H1 (cell line): Measurements from ENCODE around the gene PAGE5. TPM values are rescaled to one million over a fixed set of nuclear protein-coding genes. Genes with fewer than 3 reads are reported as not detected.

Experiments used
- CTCF ChIA-PET: fragments of 300-600 bp; sonication (Branson Sonifier 250); formaldehyde crosslinking; loops from one replicate; lab custom pipeline; 2021; ENCODE audit not compliant: partially characterized antibody; lab: Charles Lee
- POLR2A ChIA-PET: fragments of 300-600 bp; sonication (Branson Sonifier 250); formaldehyde crosslinking; loops from one replicate; lab custom pipeline; 2021; ENCODE audit warnings: inconsistent platforms; ENCODE audit not compliant: partially characterized antibody; lab: Charles Lee
- DNase-seq, 2 experiments: peaks; one replicate each; pipeline versions ENCODE4 v3.0.0 to v3.0.0-alpha.2; 2010 to 2022; ENCODE audit warnings: low spot score in 2 of 2, low read depth in 1 of 2, mixed read lengths in 1 of 2
- FAIRE-seq: peaks from 2 replicates; lab custom pipeline; 2011; peaks lifted over from hg19 to GRCh38; lab: Jason Lieb, UNC
- H2AFZ ChIP-seq: 2 replicates; pipeline ENCODE4 v1.8.1; 2012; ENCODE audit warnings: low read length, inconsistent platforms
- H2AK5ac ChIP-seq: 2 replicates; pipeline ENCODE4 v1.6.1; 2013; ENCODE audit warnings: low read depth, low read length
- H2BK120ac ChIP-seq: replicated peaks from 2 replicates; pipeline ENCODE3; 2013; ENCODE audit warnings: low read depth, low read length, inconsistent platforms
- H2BK12ac ChIP-seq: 2 replicates; pipeline ENCODE4 v1.6.1; 2013; ENCODE audit warnings: low read depth, low read length
- H2BK15ac ChIP-seq: 2 replicates; pipeline ENCODE4 v1.6.1; 2013; ENCODE audit warnings: low read length
- H2BK20ac ChIP-seq: 2 replicates; pipeline ENCODE4 v1.6.1; 2013; ENCODE audit warnings: low read length
- H2BK5ac ChIP-seq: 2 replicates; pipeline ENCODE4 v1.6.1; 2013; ENCODE audit warnings: low read depth, low read length
- H3K14ac ChIP-seq: 2 replicates; pipeline ENCODE4 v1.6.1; 2013; ENCODE audit warnings: inconsistent platforms; ENCODE audit not compliant: insufficient read length
- H3K18ac ChIP-seq: 2 replicates; pipeline ENCODE4 v1.6.1; 2013; ENCODE audit warnings: low read length; ENCODE audit errors: extremely low read depth
- H3K23ac ChIP-seq: 2 replicates; pipeline ENCODE4 v1.6.1; 2013; ENCODE audit warnings: inconsistent platforms; ENCODE audit not compliant: insufficient read length
- H3K23me2 ChIP-seq: 2 replicates; pipeline ENCODE4 v1.6.1; 2013; ENCODE audit warnings: low read depth, low read length
- H3K27ac ChIP-seq: 2 replicates; pipeline ENCODE4 v1.6.1; 2011; ENCODE audit warnings: low read depth, low read length, inconsistent platforms
- H3K27me3 ChIP-seq, 4 experiments: replicated peaks in 1 of 4; 1 replicate in 1 of 4; 2 replicates in 3 of 4; pipeline versions ENCODE4 v1.6.1 to v1.8.1; 2011 to 2013; ENCODE audit warnings: low read length in 3 of 4, mild to moderate bottlenecking in 3 of 4, inconsistent platforms in 2 of 4, mixed read lengths in 2 of 4, moderate library complexity in 1 of 4; ENCODE audit not compliant: control insufficient read depth in 3 of 4, insufficient read depth in 3 of 4; ENCODE audit errors: extremely low read depth in 1 of 4
- H3K36me3 ChIP-seq, 4 experiments: 2 replicates each; pipeline versions ENCODE4 v1.6.1 to v1.8.1; 2011 to 2013; ENCODE audit warnings: mild to moderate bottlenecking in 4 of 4, low read length in 3 of 4, moderate library complexity in 2 of 4, control low read depth in 1 of 4, inconsistent platforms in 1 of 4; ENCODE audit not compliant: insufficient read depth in 4 of 4, control insufficient read depth in 2 of 4
- H3K4ac ChIP-seq: replicated peaks from 2 replicates; pipeline ENCODE3; 2013; ENCODE audit warnings: low read length, low read depth, mixed read lengths, inconsistent platforms; ENCODE audit not compliant: insufficient read length
- H3K4me1 ChIP-seq, 4 experiments: replicated peaks in 1 of 4; 1 replicate in 1 of 4; 2 replicates in 3 of 4; pipeline versions ENCODE4 v1.6.1 to v1.8.1; 2011 to 2013; ENCODE audit warnings: low read length in 3 of 4, inconsistent platforms in 2 of 4, mixed read lengths in 1 of 4; ENCODE audit not compliant: insufficient read depth in 4 of 4, control insufficient read depth in 3 of 4
- H3K4me2 ChIP-seq, 2 experiments: 2 replicates each; pipeline versions ENCODE4 v1.6.1 to v1.8.1; 2011 to 2013; ENCODE audit warnings: low read depth in 2 of 2, low read length in 2 of 2, control low read depth in 1 of 2, inconsistent platforms in 1 of 2, mild to moderate bottlenecking in 1 of 2; ENCODE audit not compliant: insufficient read depth in 1 of 2
- H3K4me3 ChIP-seq, 4 experiments: fragments of 200-600, 300-600 bp in 1 of 4; sonication (generic), shearing (Covaris generic), sonication (Bioruptor Twin) in 1 of 4; 2 replicates each; pipeline versions ENCODE4 v1.5.1 to v1.8.1; 2011 to 2016; ENCODE audit warnings: low read length in 4 of 4, low read depth in 3 of 4, control low read depth in 2 of 4, inconsistent platforms in 2 of 4, mild to moderate bottlenecking in 2 of 4, mixed read lengths in 1 of 4, moderate library complexity in 1 of 4; ENCODE audit not compliant: insufficient read depth in 2 of 4; ENCODE audit errors: extremely low read depth in 1 of 4
- H3K56ac ChIP-seq: replicated peaks from 2 replicates; pipeline ENCODE3; 2013; ENCODE audit warnings: low read depth, mild to moderate bottlenecking, mixed read lengths, low read length, inconsistent platforms; ENCODE audit not compliant: insufficient read length
- H3K79me1 ChIP-seq: 2 replicates; pipeline ENCODE4 v1.6.1; 2013; ENCODE audit warnings: low read depth, low read length, control low read depth
- H3K79me2 ChIP-seq, 2 experiments: 2 replicates each; pipeline versions ENCODE4 v1.6.1 to v1.8.1; 2012 to 2013; ENCODE audit warnings: low read length in 2 of 2, mild to moderate bottlenecking in 2 of 2, inconsistent platforms in 1 of 2; ENCODE audit not compliant: insufficient read depth in 2 of 2, control insufficient read depth in 1 of 2
- H3K9ac ChIP-seq, 4 experiments: replicated peaks in 1 of 4; 1 replicate in 1 of 4; 2 replicates in 3 of 4; pipeline versions ENCODE4 v1.6.1 to v1.8.1; 2011 to 2013; ENCODE audit warnings: low read depth in 3 of 4, low read length in 3 of 4, control low read depth in 2 of 4, mild to moderate bottlenecking in 2 of 4, moderate library complexity in 2 of 4, inconsistent platforms in 1 of 4; ENCODE audit errors: extremely low read depth in 1 of 4
- H3K9me3 ChIP-seq, 2 experiments: 2 replicates each; pipeline versions ENCODE4 v1.6.1 to v1.8.1; 2012 to 2013; ENCODE audit warnings: mild to moderate bottlenecking in 2 of 2, moderate library complexity in 2 of 2, control low read depth in 1 of 2, inconsistent platforms in 1 of 2, low read depth in 1 of 2, low read length in 1 of 2, mixed read lengths in 1 of 2; ENCODE audit not compliant: insufficient read depth in 2 of 2
- H4K20me1 ChIP-seq, 2 experiments: replicated peaks in 1 of 2; 2 replicates each; pipeline versions ENCODE3 to v1.8.1; 2011 to 2013; ENCODE audit warnings: inconsistent platforms in 2 of 2, low read length in 2 of 2, mild to moderate bottlenecking in 1 of 2; ENCODE audit not compliant: insufficient read depth in 2 of 2, control insufficient read depth in 1 of 2
- H4K5ac ChIP-seq: 2 replicates; pipeline ENCODE4 v1.6.1; 2013; ENCODE audit warnings: low read length, low read depth, mixed read lengths, inconsistent platforms; ENCODE audit not compliant: insufficient read length
- H4K8ac ChIP-seq: 2 replicates; pipeline ENCODE4 v1.8.0; 2013; ENCODE audit warnings: mild to moderate bottlenecking, moderate library complexity, low read length, inconsistent platforms; ENCODE audit not compliant: insufficient read depth; ENCODE audit errors: extremely low read depth
- H4K91ac ChIP-seq: replicated peaks from 2 replicates; pipeline ENCODE3; 2013; ENCODE audit warnings: low read length, mixed read lengths, inconsistent platforms; ENCODE audit not compliant: insufficient read length
- CEBPB ChIP-seq: IDR thresholded peaks from 2 replicates; pipeline ENCODE4 v1.6.1; 2012; ENCODE audit warnings: low read depth, low read length
- GABPA ChIP-seq: IDR thresholded peaks from 2 replicates; pipeline ENCODE4 v1.6.1; 2011; ENCODE audit warnings: mild to moderate bottlenecking, low read length, moderate library complexity, borderline replicate concordance; ENCODE audit not compliant: insufficient read depth
- GTF2F1 ChIP-seq: IDR thresholded peaks from 2 replicates; pipeline ENCODE4 v1.6.1; 2012; ENCODE audit warnings: low read depth, low read length, improper control_type of control experiment, borderline replicate concordance
- KDM4A ChIP-seq: IDR thresholded peaks from one replicate; pipeline ENCODE4 v1.7.1; 2012; ENCODE audit warnings: low read depth, mild to moderate bottlenecking, moderate library complexity, low read length, inconsistent platforms; ENCODE audit not compliant: severe bottlenecking
- NANOG ChIP-seq: IDR thresholded peaks from 2 replicates; pipeline ENCODE4 v1.6.1; 2011; ENCODE audit warnings: low read length, low read depth, mild to moderate bottlenecking, inconsistent platforms; ENCODE audit not compliant: insufficient read depth, poor library complexity, severe bottlenecking
- PHF8 ChIP-seq: fragments of 200-600 bp; sonication (generic); conservative IDR thresholded peaks from 2 replicates; pipeline ENCODE4 v1.7.1; 2012; ENCODE audit warnings: low read depth, mild to moderate bottlenecking, inconsistent platforms, low read length, moderate library complexity
- POLR2AphosphoS5 ChIP-seq: IDR thresholded peaks from 2 replicates; pipeline ENCODE4 v1.6.1; 2011; ENCODE audit warnings: low read depth, low read length
- POU5F1 ChIP-seq: IDR thresholded peaks from 2 replicates; pipeline ENCODE4 v1.6.1; 2011; ENCODE audit warnings: low read depth, mild to moderate bottlenecking, low read length, moderate library complexity
- RFX5 ChIP-seq: IDR thresholded peaks from 2 replicates; pipeline ENCODE4 v1.6.1; 2011; ENCODE audit warnings: low read depth, low read length, improper control_type of control experiment, borderline replicate concordance
- RNF2 ChIP-seq: fragments of 200-900, 300-1000 bp; sonication (generic); IDR thresholded peaks from 2 replicates; pipeline ENCODE4 v1.7.1; 2016; ENCODE audit warnings: borderline replicate concordance, low read depth, mild to moderate bottlenecking, antibody characterized with exemption, low read length; ENCODE audit not compliant: poor library complexity, severe bottlenecking; ENCODE audit errors: missing control alignments
- RXRA ChIP-seq: IDR thresholded peaks from 2 replicates; pipeline ENCODE4 v1.6.1; 2011; ENCODE audit warnings: low read depth, mild to moderate bottlenecking, low read length, moderate library complexity; ENCODE audit not compliant: insufficient read depth
- SAP30 ChIP-seq: fragments of 300-600 bp; sonication (generic); IDR thresholded peaks from 2 replicates; pipeline ENCODE4 v1.7.1; 2012; ENCODE audit warnings: low read length, moderate library complexity, mild to moderate bottlenecking, inconsistent platforms; ENCODE audit not compliant: insufficient read depth, insufficient replicate concordance
- SP1 ChIP-seq: IDR thresholded peaks from 2 replicates; pipeline ENCODE4 v1.6.1; 2011; ENCODE audit warnings: low read depth, low read length
- polyA plus RNA-seq, 7 experiments: library from polyadenylated mRNA; depleted of rRNA in 3 of 7; stranded (reverse) in 5 of 7; unstranded in 2 of 7; fragments of >200 nt in 5 of 7; fragments of 200-250 nt in 2 of 7; gene quantifications; 1 replicate in 5 of 7; 2 replicates in 1 of 7; 4 replicates in 1 of 7; pipeline versions ENCODE4 v1.2.1 to v1.2.3, GENCODE V29; 2011 to 2013; ENCODE audit warnings: missing spikeins in 2 of 7, mixed read lengths in 2 of 7
- total RNA-seq: library from RNA; stranded (reverse); fragmentation: NEBNext Ultra II Directional; extraction: Animal tissue kit (Norgen Biotek cat#: 25700); gene quantifications from 2 replicates; pipeline ENCODE4 v1.2.1, GENCODE V29; 2021

PAGE5 gene
- total and polyA plus RNA-seq, 2 of the 8 experiments (the other 6 are each of a cell fraction or from before 2014, with no cell fraction given) = not detected

- no peaks in the 10 kb centered on the region for H3K23me2 ChIP-seq
- H3K4me1 ChIP-seq = no peaks in the 10 kb centered on the region
- no peak overlapping the region for H2AK5ac ChIP-seq
- H4K91ac ChIP-seq = no peak overlapping the region
- no peak overlapping the region for H3K9ac ChIP-seq
- H3K4me3 ChIP-seq = no peak overlapping the region
- H2AFZ ChIP-seq = no peak overlapping the region
- no peak overlapping the region for H3K4ac ChIP-seq
- H4K5ac ChIP-seq = no peak overlapping the region
- H2BK20ac ChIP-seq = no peak overlapping the region
- no peaks in the 10 kb centered on the region for H3K79me1 ChIP-seq
- H3K79me2 ChIP-seq = no peaks in the 10 kb centered on the region
- H3K9me3 ChIP-seq = peaks cover 5 to 7% of the 10 kb centered on the region in 2 experiments; a peak in 2 of 4 replicates
- no peak overlapping the region for H2BK15ac ChIP-seq
- H2BK5ac ChIP-seq = no peak overlapping the region
- H3K23ac ChIP-seq = no peak overlapping the region
- CTCF ChIA-PET = no interaction called here
- no peaks in the 10 kb centered on the region; a peak in 1 of 8 replicates for H3K36me3 ChIP-seq
- no peaks in the 10 kb centered on the region for H3K27me3 ChIP-seq
- H2BK12ac ChIP-seq = no peak overlapping the region
- POLR2A ChIA-PET = no interaction called here
- H2BK120ac ChIP-seq = no peak overlapping the region
- DNase-seq = no peak
- no peak overlapping the region for H3K56ac ChIP-seq
- H3K4me2 ChIP-seq = no peak overlapping the region
- no peak overlapping the region for H3K18ac ChIP-seq
- H3K14ac ChIP-seq = no peak overlapping the region
- no peak for FAIRE-seq
- no peaks in the 10 kb centered on the region for H4K20me1 ChIP-seq
- no peak overlapping the region for H4K8ac ChIP-seq
- H3K27ac ChIP-seq = no peak overlapping the region
- TF ChIP-seq POU5F1 (no peak), CEBPB (no peak), KDM4A (no peak), PHF8 (no peak), NANOG (no peak), SAP30 (no peak), POLR2AphosphoS5 (no peak), GABPA (no peak), SP1 (no peak), RNF2 (no peak), GTF2F1 (no peak), RXRA (no peak), RFX5 (no peak)
Observed at GRCh38 chrX:55253528-55253927, 33.4 kb downstream of the PAGE5 start.
